GM21423 (cell line): ENCODE measurements around the gene CSKMT.

Experiments used
- ATAC-seq: cut with Tn5 transposase; IDR thresholded peaks from one replicate; pipeline ENCODE4 v1.9.1; 2021; ENCODE audit warnings: mild to moderate bottlenecking, moderate library complexity; ENCODE audit not compliant: unreplicated experiment

CSKMT gene

GRCh38 chr11:62715150-62716130, 50.3 kb downstream of the CSKMT start:
- ATAC-seq = no peak

DNA sequence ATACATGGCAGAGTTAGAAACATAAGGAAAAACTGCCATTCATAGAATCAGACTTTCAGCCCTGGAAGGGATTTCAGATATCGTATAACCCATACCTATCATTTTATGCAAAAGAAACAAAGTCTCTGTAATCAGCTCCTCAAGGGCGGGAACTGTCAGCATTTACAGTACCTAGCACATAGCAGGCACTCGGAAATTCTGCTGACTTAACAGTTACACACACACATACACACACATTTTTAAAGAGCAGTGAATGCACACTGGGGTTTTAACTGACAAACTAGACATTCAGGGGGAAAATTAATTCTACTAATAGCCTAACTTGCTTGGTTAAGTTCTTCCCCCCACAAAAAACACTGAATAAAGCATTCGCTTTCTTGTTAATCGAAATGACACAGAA, 51.1 kb downstream of the CSKMT start:
- ATAC-seq = no peak

GRCh38 chr11:62716816-62717215, 51.7 kb downstream of the CSKMT start:
- no peak for ATAC-seq
